ENCODE data around the gene TMEM19.
"Not testable (repeated sequence)": the region's sequence is repeated elsewhere in the genome, so short reads cannot be mapped to it uniquely, and the experiment has no call there.

TMEM19 gene

DNA sequence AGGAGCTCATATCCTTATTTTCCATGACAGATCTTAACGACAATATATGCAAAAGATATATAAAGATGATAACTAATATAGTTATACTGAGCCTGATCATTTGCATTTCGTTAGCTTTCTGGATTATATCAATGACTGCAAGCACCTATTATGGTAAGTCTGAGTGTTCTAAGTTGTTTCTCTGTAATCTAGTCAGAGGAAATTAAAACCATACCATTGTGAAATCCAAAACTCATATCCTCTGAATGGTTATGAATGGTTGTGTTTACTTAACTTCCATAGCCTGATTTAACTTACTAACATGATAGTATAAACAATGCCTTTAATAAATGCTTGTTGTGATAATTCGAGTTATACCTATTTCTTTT, 760 bp downstream of the TMEM19 start:
- H3K4me1 Mint-ChIP-seq = peaks cover 32% of the 10 kb centered on the region
- no peaks in the 10 kb centered on the region for H3K36me3 Mint-ChIP-seq (ENCODE audit: low read depth)
- H3K27me3 Mint-ChIP-seq (ENCODE audit: low read depth) = no peaks in the 10 kb centered on the region
- peak overlapping the region; percentile 86 to 92 (median 91) for H3K27ac Mint-ChIP-seq
- TF ChIP-seq, protein P1, sequence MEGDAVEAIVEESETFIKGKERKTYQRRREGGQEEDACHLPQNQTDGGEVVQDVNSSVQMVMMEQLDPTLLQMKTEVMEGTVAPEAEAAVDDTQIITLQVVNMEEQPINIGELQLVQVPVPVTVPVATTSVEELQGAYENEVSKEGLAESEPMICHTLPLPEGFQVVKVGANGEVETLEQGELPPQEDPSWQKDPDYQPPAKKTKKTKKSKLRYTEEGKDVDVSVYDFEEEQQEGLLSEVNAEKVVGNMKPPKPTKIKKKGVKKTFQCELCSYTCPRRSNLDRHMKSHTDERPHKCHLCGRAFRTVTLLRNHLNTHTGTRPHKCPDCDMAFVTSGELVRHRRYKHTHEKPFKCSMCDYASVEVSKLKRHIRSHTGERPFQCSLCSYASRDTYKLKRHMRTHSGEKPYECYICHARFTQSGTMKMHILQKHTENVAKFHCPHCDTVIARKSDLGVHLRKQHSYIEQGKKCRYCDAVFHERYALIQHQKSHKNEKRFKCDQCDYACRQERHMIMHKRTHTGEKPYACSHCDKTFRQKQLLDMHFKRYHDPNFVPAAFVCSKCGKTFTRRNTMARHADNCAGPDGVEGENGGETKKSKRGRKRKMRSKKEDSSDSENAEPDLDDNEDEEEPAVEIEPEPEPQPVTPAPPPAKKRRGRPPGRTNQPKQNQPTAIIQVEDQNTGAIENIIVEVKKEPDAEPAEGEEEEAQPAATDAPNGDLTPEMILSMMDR (IDR thresholded peaks at IDR 0.05; ENCODE audit: unreplicated experiment in 3 of 3) = no peak
- H3K9me3 Mint-ChIP-seq = no peaks in the 10 kb centered on the region
- H3K4me3 Mint-ChIP-seq = peak overlapping the region; percentile 92 to 95 (median 95)

DNA sequence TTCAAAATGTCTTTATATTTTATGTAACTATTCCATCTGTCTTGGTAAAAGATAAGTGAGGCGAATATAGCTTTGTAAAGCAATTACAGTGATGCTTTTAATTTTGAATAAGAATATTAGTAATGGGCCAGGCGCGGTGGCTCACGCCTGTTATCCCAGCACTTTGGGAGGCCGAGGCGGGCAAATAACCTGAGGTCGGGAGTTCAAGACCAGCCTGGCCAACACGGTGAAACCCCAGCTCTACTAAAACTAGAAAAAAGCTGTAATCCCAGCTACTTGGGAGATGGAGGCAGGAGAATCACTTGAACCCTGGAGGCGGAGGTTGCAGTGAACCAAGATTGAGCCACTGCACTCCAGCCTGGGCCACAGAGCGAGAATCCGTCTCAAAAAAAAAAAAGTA, 1.3 kb downstream of the TMEM19 start:
- Mint-ChIP-seq H3K27ac (peak overlapping the region in 1 of 3 experiments; percentile 47), H3K4me1 (peaks cover 35% of the 10 kb centered on the region), H3K4me3 (peak overlapping the region; percentile 92 to 95 (median 95))
- H3K9me3 Mint-ChIP-seq; H3K27me3 Mint-ChIP-seq (ENCODE audit: low read depth); H3K36me3 Mint-ChIP-seq (ENCODE audit: low read depth): not testable (repeated sequence)

DNA sequence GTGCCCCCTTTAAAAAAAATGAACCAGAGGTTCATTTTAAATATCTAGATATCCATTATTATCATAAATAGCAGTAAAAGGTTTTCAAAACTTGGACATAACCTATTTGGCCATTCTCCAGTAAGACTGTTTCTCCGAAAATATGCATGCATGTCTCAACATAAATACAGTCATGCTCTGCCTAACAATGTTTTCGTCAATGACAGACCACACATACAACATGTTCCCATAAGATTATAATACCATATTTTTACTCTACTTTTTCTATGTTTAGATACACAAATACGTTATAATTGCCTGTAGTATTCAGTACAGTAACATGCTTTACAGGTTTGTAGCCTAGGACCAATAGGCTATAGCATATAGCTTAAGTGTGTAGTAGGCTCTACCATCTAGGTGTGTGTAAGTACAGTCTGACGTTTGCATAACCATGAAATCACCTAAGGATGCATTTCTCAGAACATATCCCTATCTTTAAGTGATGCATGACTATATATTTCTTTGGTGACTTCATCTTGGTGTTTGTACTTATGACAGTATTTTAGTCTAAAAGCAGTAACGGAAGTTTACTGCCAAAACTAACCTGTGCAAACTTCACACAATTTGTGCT, 3.2 kb downstream of the TMEM19 start:
- Mint-ChIP-seq H3K9me3 (no peaks in the 10 kb centered on the region), H3K4me1 (peaks cover 40% of the 10 kb centered on the region), H3K36me3 (ENCODE audit: low read depth) (no peaks in the 10 kb centered on the region), H3K27ac (no peak overlapping the region), H3K27me3 (ENCODE audit: low read depth) (no peaks in the 10 kb centered on the region), H3K4me3 (peak overlapping the region in 2 of 3 experiments; percentile 28 to 47)
- TF ChIP-seq, protein P1 (IDR thresholded peaks at IDR 0.05; ENCODE audit: unreplicated experiment in 3 of 3) = no peak

DNA sequence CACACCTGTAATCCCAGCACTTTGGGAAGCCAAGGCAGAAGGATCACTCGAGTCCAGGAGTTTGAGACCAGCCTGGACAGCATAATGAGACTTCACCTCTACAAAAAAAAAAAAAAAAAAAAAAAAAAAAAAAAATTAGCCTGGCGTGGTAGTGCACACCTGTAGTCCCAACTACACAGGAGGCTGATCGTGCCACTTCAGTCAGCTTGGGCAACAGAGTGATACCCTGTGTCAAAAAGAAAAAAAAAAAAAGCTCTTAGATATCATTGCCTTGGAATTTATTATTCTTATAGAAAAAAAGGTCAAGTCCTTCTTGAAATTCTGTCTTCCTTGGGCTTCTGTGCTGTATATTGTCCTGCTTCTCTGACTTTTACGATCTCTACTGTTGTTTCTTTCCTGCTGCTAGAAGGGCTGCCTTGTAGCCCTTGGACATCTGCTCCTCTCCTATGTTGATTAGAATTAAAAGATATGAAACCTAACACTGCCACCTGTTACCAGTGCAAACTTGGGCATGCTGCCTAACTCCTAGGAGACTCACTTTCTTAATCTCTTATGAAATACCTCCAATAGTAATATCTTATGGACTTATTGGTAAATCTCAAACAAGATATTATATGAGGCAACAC, 5.7 kb downstream of the TMEM19 start:
- peaks cover 38% of the 10 kb centered on the region for H3K4me1 Mint-ChIP-seq
- peaks cover 8% of the 10 kb centered on the region for H3K36me3 Mint-ChIP-seq (ENCODE audit: low read depth)
- no peaks in the 10 kb centered on the region for H3K27me3 Mint-ChIP-seq (ENCODE audit: low read depth)
- no peaks in the 10 kb centered on the region for H3K9me3 Mint-ChIP-seq
- TF ChIP-seq, protein P1 (IDR thresholded peaks at IDR 0.05; ENCODE audit: unreplicated experiment in 3 of 3) = no peak
- H3K4me3 Mint-ChIP-seq = peak overlapping the region in 1 of 3 experiments; percentile 17
- H3K27ac Mint-ChIP-seq = no peak overlapping the region

DNA sequence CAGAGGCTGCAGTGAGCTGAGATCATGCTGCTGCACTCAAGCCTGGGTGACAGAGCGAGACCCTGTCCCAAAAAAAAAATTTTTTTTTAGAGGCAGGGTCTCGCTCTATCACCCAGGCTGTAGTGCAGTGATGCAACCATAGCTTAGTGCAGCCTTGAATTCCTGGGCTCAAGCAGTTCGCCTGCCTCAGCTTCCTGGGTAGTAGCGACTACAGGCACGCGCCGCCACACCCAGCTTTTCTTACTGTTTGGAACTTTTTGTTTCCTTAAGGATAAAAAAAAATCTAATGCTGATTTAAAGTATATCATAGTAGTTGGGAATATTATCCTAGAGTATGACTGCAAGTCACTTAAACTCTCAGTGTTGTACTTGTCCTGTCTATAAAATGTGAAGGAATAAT, 7.2 kb downstream of the TMEM19 start:
- H3K36me3 Mint-ChIP-seq (ENCODE audit: low read depth) = peaks cover 13% of the 10 kb centered on the region
- H3K9me3 Mint-ChIP-seq = no peaks in the 10 kb centered on the region
- H3K27me3 Mint-ChIP-seq (ENCODE audit: low read depth) = no peaks in the 10 kb centered on the region
- no peak overlapping the region for H3K4me3 Mint-ChIP-seq
- TF ChIP-seq, protein P1 (IDR thresholded peaks at IDR 0.05; ENCODE audit: unreplicated experiment in 3 of 3) = no peak
- no peak overlapping the region for H3K27ac Mint-ChIP-seq
- H3K4me1 Mint-ChIP-seq = peaks cover 30% of the 10 kb centered on the region

DNA sequence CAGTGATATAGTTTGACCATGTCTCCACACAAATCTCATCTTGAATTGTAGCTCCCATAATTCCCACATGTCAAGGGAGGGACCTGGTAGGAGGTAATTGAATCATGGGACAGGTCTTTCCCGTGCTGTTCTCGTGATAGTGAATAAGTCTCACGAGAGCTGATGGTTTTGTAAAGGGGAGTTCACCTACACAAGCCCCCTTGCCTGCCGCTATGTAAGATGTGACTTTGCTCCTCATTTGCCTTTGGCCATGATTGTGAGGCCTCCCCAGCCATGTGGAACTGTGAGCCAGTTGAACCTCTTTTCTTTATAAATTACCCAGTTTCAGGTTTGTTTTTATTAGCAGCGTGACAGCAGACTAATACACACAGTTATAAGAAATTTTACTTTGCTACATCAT, 7.8 kb downstream of the TMEM19 start:
- not testable (repeated sequence) for H3K9me3 Mint-ChIP-seq; H3K4me3 Mint-ChIP-seq; H3K27me3 Mint-ChIP-seq (ENCODE audit: low read depth)
- H3K27ac Mint-ChIP-seq = peak overlapping the region in 2 of 3 experiments; percentile 60 to 77
- H3K36me3 Mint-ChIP-seq (ENCODE audit: low read depth) = peaks cover 19% of the 10 kb centered on the region
- H3K4me1 Mint-ChIP-seq = peaks cover 24% of the 10 kb centered on the region
